Glutamatergic neuron (in vitro differentiated cells): ENCODE data around the gene CAMKMT. TPM values are rescaled to one million over a fixed set of nuclear protein-coding genes. Genes with fewer than 3 reads are reported as not detected.

Source experiments
- DNase-seq: peaks from one replicate; pipeline ENCODE4 v3.0.0; 2022
- H3K27ac Mint-ChIP-seq: one replicate; pipeline ENCODE4 v1.8.0; 2020; ENCODE audit warnings: mild to moderate bottlenecking, mixed read lengths, inconsistent platforms; ENCODE audit not compliant: unreplicated experiment
- H3K27me3 Mint-ChIP-seq: one replicate; pipeline ENCODE4 v1.8.0; 2020; ENCODE audit warnings: mild to moderate bottlenecking, moderate library complexity, mixed read lengths, inconsistent platforms; ENCODE audit not compliant: unreplicated experiment
- H3K36me3 Mint-ChIP-seq: one replicate; pipeline ENCODE4 v1.8.0; 2020; ENCODE audit warnings: mild to moderate bottlenecking, mixed read lengths, inconsistent platforms; ENCODE audit not compliant: unreplicated experiment
- H3K4me1 Mint-ChIP-seq: one replicate; pipeline ENCODE4 v1.8.0; 2020; ENCODE audit warnings: mild to moderate bottlenecking, low read depth, mixed read lengths, inconsistent platforms; ENCODE audit not compliant: unreplicated experiment
- H3K4me3 Mint-ChIP-seq: one replicate; pipeline ENCODE4 v1.8.0; 2020; ENCODE audit warnings: mild to moderate bottlenecking, mixed read lengths, inconsistent platforms; ENCODE audit not compliant: unreplicated experiment
- H3K9me3 Mint-ChIP-seq: one replicate; pipeline ENCODE4 v1.8.0; 2020; ENCODE audit warnings: mild to moderate bottlenecking, moderate library complexity, mixed read lengths, inconsistent platforms; ENCODE audit not compliant: unreplicated experiment
- total RNA-seq: library from RNA; stranded (reverse); fragmentation: NEBNext Ultra II Directional; extraction: Animal tissue kit (Norgen Biotek cat#: 25700); gene quantifications from one replicate; pipeline ENCODE4 v1.2.1, GENCODE V29; 2021; ENCODE audit not compliant: unreplicated experiment
- TF ChIP-seq, protein P1 (sequence below): fragments of 200-600 bp; sonication (generic); IDR thresholded peaks from one replicate; pipeline ENCODE4 v1.5.0; 2021; ENCODE audit not compliant: partially characterized antibody, unreplicated experiment

Gene CAMKMT
- total RNA-seq, 1 donor from 2014 or later: 9.6 TPM

DNA sequence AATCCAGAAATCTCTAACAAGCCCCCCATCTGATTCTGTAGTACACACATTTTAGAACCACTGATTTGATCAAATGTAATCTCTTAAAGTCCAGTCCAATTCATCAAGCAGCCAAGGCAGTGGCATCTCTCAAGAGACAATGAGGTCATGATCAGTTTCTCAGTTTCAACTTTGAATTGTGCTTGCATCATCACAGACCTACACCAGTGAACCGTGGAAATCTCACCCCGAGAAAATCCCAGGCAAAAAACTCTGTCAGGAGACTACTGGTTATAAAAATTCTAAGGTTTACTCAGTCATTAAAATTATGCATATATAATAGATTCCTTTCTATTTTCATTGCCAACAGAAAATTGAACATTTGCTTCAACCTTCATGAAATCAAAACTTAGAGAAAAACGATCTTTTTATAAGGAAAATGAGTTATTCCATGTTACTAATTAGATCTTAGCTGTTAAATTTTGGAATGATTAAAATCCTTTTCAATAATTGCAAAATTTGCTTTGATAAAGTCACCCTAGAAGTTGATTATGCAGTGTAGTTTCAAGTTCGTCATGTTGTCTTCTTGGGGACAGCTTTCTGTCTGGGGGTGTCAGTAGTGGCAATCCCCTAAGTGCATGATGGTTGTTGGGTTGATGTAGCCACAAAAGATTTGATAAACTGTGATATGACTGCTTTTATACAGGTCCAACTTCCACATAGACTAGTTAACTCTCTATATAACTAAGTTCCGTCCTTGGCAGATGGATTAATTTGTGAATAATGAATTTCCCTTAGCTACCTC is 235.0 kb downstream of the CAMKMT start:
- DNase-seq: no peak

DNA sequence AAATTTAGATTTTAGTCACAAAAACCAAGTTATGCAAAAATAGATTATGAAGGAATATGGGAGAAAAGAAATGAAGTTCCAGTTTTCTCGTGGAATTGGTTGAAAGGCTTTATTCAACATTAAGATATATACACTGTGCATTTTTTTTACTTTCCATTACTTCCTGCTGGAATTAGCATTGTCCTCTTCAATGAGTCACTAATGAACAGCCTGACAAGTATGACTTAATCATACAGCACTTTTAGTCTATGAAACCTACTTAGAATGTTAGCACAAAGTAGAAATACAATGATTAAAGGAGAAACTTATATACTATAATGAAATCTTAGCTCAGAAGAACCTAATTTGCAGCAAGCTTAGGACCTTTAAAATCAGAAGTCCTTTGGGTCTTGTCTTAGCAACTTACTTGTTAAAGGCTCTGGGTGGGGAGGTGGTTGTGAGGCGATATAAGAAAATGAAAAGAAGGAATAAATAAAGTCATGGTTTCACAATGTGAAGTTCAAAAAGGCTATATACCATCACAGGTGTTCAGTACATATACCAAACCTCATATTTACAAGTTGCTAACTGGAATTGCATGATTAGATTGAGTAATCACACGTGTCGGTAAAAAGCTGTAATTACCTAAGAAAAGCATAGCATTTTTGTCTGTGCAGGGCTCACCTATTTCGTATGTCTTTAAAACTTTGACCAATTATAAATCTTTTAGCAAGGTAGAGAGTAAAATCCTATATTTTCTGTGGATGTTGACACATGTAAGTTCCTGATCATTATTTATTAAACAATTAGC is 236.8 kb downstream of the CAMKMT start:
- Mint-ChIP-seq H3K9me3 (no peaks in the 10 kb centered on the region), H3K27ac (no peak overlapping the region), H3K4me3 (no peak overlapping the region), H3K27me3 (peaks cover 2% of the 10 kb centered on the region), H3K4me1 (peaks cover 9% of the 10 kb centered on the region), H3K36me3 (no peaks in the 10 kb centered on the region)
- TF ChIP-seq, protein P1, sequence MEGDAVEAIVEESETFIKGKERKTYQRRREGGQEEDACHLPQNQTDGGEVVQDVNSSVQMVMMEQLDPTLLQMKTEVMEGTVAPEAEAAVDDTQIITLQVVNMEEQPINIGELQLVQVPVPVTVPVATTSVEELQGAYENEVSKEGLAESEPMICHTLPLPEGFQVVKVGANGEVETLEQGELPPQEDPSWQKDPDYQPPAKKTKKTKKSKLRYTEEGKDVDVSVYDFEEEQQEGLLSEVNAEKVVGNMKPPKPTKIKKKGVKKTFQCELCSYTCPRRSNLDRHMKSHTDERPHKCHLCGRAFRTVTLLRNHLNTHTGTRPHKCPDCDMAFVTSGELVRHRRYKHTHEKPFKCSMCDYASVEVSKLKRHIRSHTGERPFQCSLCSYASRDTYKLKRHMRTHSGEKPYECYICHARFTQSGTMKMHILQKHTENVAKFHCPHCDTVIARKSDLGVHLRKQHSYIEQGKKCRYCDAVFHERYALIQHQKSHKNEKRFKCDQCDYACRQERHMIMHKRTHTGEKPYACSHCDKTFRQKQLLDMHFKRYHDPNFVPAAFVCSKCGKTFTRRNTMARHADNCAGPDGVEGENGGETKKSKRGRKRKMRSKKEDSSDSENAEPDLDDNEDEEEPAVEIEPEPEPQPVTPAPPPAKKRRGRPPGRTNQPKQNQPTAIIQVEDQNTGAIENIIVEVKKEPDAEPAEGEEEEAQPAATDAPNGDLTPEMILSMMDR: no peak
- DNase-seq: no peak

More for the DNA sequence above, 235.0 kb downstream of the CAMKMT start:
- Mint-ChIP-seq H3K9me3 (peaks cover 2% of the 10 kb centered on the region), H3K36me3 (no peaks in the 10 kb centered on the region), H3K4me1 (peaks cover 9% of the 10 kb centered on the region), H3K27ac (peak overlapping the region; percentile 41), H3K27me3 (peaks cover 2% of the 10 kb centered on the region), H3K4me3 (no peak overlapping the region)
- TF ChIP-seq, protein P1: no peak

DNA sequence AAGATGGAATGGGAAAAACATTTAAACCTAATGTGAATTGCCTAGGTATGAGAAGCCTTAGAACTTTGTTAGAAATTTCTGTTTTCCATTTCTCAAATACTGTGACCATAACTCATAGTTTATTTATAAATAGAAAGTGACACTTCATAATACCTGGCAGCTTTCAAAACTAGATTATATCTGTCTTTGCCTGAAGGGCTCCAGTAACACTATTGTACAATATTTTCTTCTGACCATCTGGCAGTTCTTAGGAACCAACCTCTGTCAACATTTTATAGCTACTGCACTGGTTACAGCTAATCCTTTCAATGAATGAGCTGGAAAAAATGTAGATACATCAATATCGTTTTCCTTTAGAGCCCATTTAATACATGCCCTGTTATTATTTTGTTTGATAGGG is 237.4 kb downstream of the CAMKMT start:
- no peaks in the 10 kb centered on the region for H3K9me3 Mint-ChIP-seq
- H3K27me3 Mint-ChIP-seq: peaks cover 2% of the 10 kb centered on the region
- H3K4me1 Mint-ChIP-seq: peaks cover 9% of the 10 kb centered on the region
- TF ChIP-seq, protein P1: no peak
- H3K27ac Mint-ChIP-seq: no peak overlapping the region
- H3K4me3 Mint-ChIP-seq: no peak overlapping the region
- DNase-seq: no peak
- H3K36me3 Mint-ChIP-seq: no peaks in the 10 kb centered on the region

DNA sequence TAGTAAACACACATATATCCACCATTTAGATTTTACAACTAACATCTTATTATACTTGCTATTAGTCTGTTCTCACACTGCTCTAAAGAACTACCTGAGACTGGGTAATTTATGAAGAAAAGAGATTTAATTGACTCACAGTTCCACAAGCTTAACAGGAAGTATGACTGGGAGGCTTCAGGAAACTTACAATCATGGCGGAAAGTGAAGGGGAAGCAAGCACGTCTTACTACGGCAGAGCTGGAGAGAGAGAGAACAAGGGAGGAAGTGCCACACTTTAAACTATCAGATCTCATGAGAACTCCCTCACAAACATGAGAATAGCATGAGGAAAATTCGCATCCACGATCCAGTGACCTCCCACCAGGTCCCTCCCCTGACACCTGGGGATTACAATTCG is 240.7 kb downstream of the CAMKMT start:
- no peak for DNase-seq
- no peaks in the 10 kb centered on the region for H3K9me3 Mint-ChIP-seq
- H3K4me1 Mint-ChIP-seq: peaks cover 3% of the 10 kb centered on the region
- H3K27ac Mint-ChIP-seq: no peak overlapping the region
- no peak overlapping the region for H3K4me3 Mint-ChIP-seq
- H3K36me3 Mint-ChIP-seq: no peaks in the 10 kb centered on the region
- TF ChIP-seq, protein P1: no peak
- H3K27me3 Mint-ChIP-seq: no peaks in the 10 kb centered on the region

DNA sequence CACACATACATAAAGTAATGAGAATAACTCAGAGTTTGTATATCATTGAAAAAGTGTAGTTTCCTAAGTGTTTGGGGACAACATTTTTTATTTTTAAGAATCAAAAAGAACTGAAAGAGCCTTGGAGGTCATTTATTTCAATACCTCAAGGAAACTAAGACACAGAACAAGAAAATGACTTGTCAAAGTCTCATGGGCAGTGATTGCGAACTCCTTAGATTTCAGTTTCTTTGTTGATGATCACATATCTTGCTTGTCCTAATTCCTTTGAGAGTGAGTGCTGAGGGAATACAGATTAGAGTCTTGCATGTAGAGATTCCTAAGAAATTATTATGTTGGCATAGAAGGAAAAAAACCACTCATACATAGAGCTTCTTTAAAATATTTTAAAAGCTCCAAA is 243.8 kb downstream of the CAMKMT start:
- H3K4me1 Mint-ChIP-seq: no peaks in the 10 kb centered on the region
- TF ChIP-seq, protein P1: no peak
- no peaks in the 10 kb centered on the region for H3K9me3 Mint-ChIP-seq
- no peak for DNase-seq
- H3K27ac Mint-ChIP-seq: no peak overlapping the region
- H3K27me3 Mint-ChIP-seq: no peaks in the 10 kb centered on the region
- H3K36me3 Mint-ChIP-seq: no peaks in the 10 kb centered on the region
- no peak overlapping the region for H3K4me3 Mint-ChIP-seq
